Astrocyte of the spinal cord (primary cell): ENCODE measurements around the gene RNASEH2A.

Source experiments
- DNase-seq: peaks from one replicate; pipeline ENCODE4 v3.0.0; 2011; ENCODE audit warnings: low read depth, low spot score
- H3K4me3 ChIP-seq: 2 replicates; pipeline ENCODE4 v1.5.1; 2011; ENCODE audit warnings: low read depth, mild to moderate bottlenecking, low read length, moderate library complexity
- CTCF ChIP-seq: IDR thresholded peaks from 2 replicates; pipeline ENCODE4 v1.5.1; 2012; ENCODE audit warnings: low read depth, mild to moderate bottlenecking, low read length, inconsistent platforms
- in situ Hi-C: cut with HindIII; loops from 2 replicates; pipeline ENCODE4 v1.10.0; 2017; ENCODE audit warnings: low sequenced_read_pairs

The RNASEH2A gene

GRCh38 chr19:12789098-12789903 is 17.1 kb upstream of the RNASEH2A start:
- in situ Hi-C loops = no loop called here

GRCh38 chr19:12789904-12790619 is 16.3 kb upstream of the RNASEH2A start:
- H3K4me3 ChIP-seq = peak overlapping the region; percentile 99
- no peak for TF ChIP-seq CTCF
- peak; percentile 98 for DNase-seq
- in situ Hi-C loops = no loop called here

More at GRCh38 chr19:12789098-12789903, 17.1 kb upstream of the RNASEH2A start:
- peak overlapping the region; percentile 21 for H3K4me3 ChIP-seq
- no peak for TF ChIP-seq CTCF
- DNase-seq = peak; percentile 50

GRCh38 chr19:12790628-12791344 is 15.6 kb upstream of the RNASEH2A start:
- in situ Hi-C loops = no loop called here
- H3K4me3 ChIP-seq = peak overlapping the region; percentile 99
- DNase-seq = no peak
- no peak for TF ChIP-seq CTCF

- no peak for TF ChIP-seq CTCF
- in situ Hi-C loops = no loop called here
- H3K4me3 ChIP-seq = peak within 1 kb of the TSS; percentile 99
- peak; percentile 98 for DNase-seq
Observed at GRCh38 chr19:12791345-12792050, 14.9 kb upstream of the RNASEH2A start, which contains the start of gene JUNB. JUNB (plus strand) TSS chr19:12791486; CDS start chr19:12791772, 286 bp downstream.

GRCh38 chr19:12792051-12792852 is 14.1 kb upstream of the RNASEH2A start:
- H3K4me3 ChIP-seq = peak overlapping the region; percentile 99
- no peak for TF ChIP-seq CTCF
- in situ Hi-C loops = no loop called here
- DNase-seq = peak; percentile 45
